WTC11 (cell line): ENCODE measurements around the gene C6orf120. TPM values are rescaled to one million over a fixed set of nuclear protein-coding genes. Genes with fewer than 3 reads are reported as not detected.

Experiments
- ATAC-seq: fragments of 200-7000 bp; cut with Tn5 transposase; 2 replicates; pipeline ENCODE4 v1.10.0; 2021; ENCODE audit warnings: mild to moderate bottlenecking, moderate library complexity
- CTCF ChIA-PET: fragments of 300-600 bp; sonication (Branson Sonifier 250); formaldehyde crosslinking; loops from one replicate; lab custom pipeline; 2021; ENCODE audit warnings: antibody characterized with exemption; lab: Charles Lee
- POLR2A ChIA-PET: fragments of 350-600 bp; sonication (Branson Sonifier 250); formaldehyde crosslinking; loops from one replicate; lab custom pipeline; 2021; ENCODE audit warnings: antibody characterized with exemption; lab: Charles Lee
- DNase-seq: peaks from one replicate; pipeline ENCODE4 v3.0.0; 2021; ENCODE audit warnings: low spot score
- H3K27ac Mint-ChIP-seq: 2 replicates; pipeline ENCODE4 v1.8.0; 2021; ENCODE audit warnings: mixed read lengths
- H3K27me3 Mint-ChIP-seq: 2 replicates; pipeline ENCODE4 v1.8.0; 2021; ENCODE audit warnings: low read depth, mild to moderate bottlenecking, moderate library complexity, mixed read lengths
- H3K36me3 Mint-ChIP-seq: 2 replicates; pipeline ENCODE4 v1.8.0; 2021; ENCODE audit warnings: mixed read lengths
- H3K4me1 Mint-ChIP-seq: 2 replicates; pipeline ENCODE4 v1.8.0; 2022; ENCODE audit warnings: mixed read lengths
- H3K4me3 Mint-ChIP-seq: 2 replicates; pipeline ENCODE4 v1.8.0; 2021; ENCODE audit warnings: mild to moderate bottlenecking, moderate library complexity, mixed read lengths
- H3K9me3 Mint-ChIP-seq: 2 replicates; pipeline ENCODE4 v1.8.0; 2021; ENCODE audit warnings: mixed read lengths
- CBFB ChIP-seq: sonication (generic); formaldehyde crosslinking; IDR thresholded peaks from 2 replicates; pipeline ENCODE4 v1.8.1; 2022; ENCODE audit warnings: mild to moderate bottlenecking, low read depth, missing genetic modification reagents
- CTCF ChIP-seq: fragments of 200-600 bp; IDR thresholded peaks from 2 replicates; pipeline ENCODE4 v1.8.0; 2022; ENCODE audit warnings: antibody characterized with exemption
- JAZF1 ChIP-seq: fragments of 250-450 bp; sonication (Bioruptor Pico); IDR thresholded peaks from 2 replicates; pipeline ENCODE4 v1.9.0; 2021; ENCODE audit warnings: moderate library complexity, mild to moderate bottlenecking, inconsistent platforms
- MXD4 ChIP-seq: fragments of 250-450 bp; sonication (Bioruptor Pico); IDR thresholded peaks from 2 replicates; pipeline ENCODE4 v1.8.0; 2021; ENCODE audit warnings: mild to moderate bottlenecking, moderate library complexity, borderline replicate concordance
- SMAD4 ChIP-seq: sonication (generic); formaldehyde crosslinking; IDR thresholded peaks from 2 replicates; pipeline ENCODE4 v1.8.0; 2022; ENCODE audit warnings: mild to moderate bottlenecking, missing genetic modification reagents
- TCF7 ChIP-seq: sonication (generic); formaldehyde crosslinking; IDR thresholded peaks from 2 replicates; pipeline ENCODE4 v1.8.0; 2022; ENCODE audit warnings: mild to moderate bottlenecking, low read depth, missing genetic modification reagents, moderate library complexity
- TEAD1 ChIP-seq: sonication (generic); formaldehyde crosslinking; IDR thresholded peaks from 2 replicates; pipeline ENCODE4 v1.8.0; 2022; ENCODE audit warnings: mild to moderate bottlenecking, missing genetic modification reagents
- ZBTB43 ChIP-seq: sonication (generic); formaldehyde crosslinking; IDR thresholded peaks from 2 replicates; pipeline ENCODE4 v1.8.1; 2023; ENCODE audit warnings: mild to moderate bottlenecking, missing genetic modification reagents
- total RNA-seq: library from RNA; stranded (reverse); gene quantifications from 3 replicates; pipeline ENCODE4 v1.2.3, GENCODE V29; 2021
- TF ChIP-seq, protein P1 (sequence below): sonication (generic); formaldehyde crosslinking; IDR thresholded peaks from 2 replicates; pipeline ENCODE4 v1.8.1; 2023; ENCODE audit warnings: mild to moderate bottlenecking, moderate library complexity, missing genetic modification reagents
- TF ChIP-seq, protein P2 (sequence below): sonication (generic); formaldehyde crosslinking; IDR thresholded peaks from 2 replicates; pipeline ENCODE4 v1.8.0; 2022; ENCODE audit warnings: missing genetic modification reagents
- TF ChIP-seq, protein P3 (sequence below): sonication (generic); formaldehyde crosslinking; IDR thresholded peaks from 2 replicates; pipeline ENCODE4 v1.8.0; 2022; ENCODE audit warnings: mild to moderate bottlenecking, missing genetic modification reagents
- TF ChIP-seq, protein P4 (sequence below): sonication (generic); formaldehyde crosslinking; IDR thresholded peaks from 2 replicates; pipeline ENCODE4 v1.8.0; 2023; ENCODE audit warnings: mild to moderate bottlenecking, missing genetic modification reagents

C6orf120 gene
- total RNA-seq, 1 experiment from 2014 or later = 34.5 TPM

- no peak for DNase-seq
- TF ChIP-seq, protein P1, sequence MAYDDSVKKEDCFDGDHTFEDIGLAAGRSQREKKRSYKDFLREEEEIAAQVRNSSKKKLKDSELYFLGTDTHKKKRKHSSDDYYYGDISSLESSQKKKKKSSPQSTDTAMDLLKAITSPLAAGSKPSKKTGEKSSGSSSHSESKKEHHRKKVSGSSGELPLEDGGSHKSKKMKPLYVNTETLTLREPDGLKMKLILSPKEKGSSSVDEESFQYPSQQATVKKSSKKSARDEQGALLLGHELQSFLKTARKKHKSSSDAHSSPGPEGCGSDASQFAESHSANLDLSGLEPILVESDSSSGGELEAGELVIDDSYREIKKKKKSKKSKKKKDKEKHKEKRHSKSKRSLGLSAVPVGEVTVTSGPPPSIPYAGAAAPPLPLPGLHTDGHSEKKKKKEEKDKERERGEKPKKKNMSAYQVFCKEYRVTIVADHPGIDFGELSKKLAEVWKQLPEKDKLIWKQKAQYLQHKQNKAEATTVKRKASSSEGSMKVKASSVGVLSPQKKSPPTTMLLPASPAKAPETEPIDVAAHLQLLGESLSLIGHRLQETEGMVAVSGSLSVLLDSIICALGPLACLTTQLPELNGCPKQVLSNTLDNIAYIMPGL (CRISPR knock-in tag) = no peak
- TF ChIP-seq SMAD4 (CRISPR knock-in tag) = no peak
- TF ChIP-seq, protein P2, sequence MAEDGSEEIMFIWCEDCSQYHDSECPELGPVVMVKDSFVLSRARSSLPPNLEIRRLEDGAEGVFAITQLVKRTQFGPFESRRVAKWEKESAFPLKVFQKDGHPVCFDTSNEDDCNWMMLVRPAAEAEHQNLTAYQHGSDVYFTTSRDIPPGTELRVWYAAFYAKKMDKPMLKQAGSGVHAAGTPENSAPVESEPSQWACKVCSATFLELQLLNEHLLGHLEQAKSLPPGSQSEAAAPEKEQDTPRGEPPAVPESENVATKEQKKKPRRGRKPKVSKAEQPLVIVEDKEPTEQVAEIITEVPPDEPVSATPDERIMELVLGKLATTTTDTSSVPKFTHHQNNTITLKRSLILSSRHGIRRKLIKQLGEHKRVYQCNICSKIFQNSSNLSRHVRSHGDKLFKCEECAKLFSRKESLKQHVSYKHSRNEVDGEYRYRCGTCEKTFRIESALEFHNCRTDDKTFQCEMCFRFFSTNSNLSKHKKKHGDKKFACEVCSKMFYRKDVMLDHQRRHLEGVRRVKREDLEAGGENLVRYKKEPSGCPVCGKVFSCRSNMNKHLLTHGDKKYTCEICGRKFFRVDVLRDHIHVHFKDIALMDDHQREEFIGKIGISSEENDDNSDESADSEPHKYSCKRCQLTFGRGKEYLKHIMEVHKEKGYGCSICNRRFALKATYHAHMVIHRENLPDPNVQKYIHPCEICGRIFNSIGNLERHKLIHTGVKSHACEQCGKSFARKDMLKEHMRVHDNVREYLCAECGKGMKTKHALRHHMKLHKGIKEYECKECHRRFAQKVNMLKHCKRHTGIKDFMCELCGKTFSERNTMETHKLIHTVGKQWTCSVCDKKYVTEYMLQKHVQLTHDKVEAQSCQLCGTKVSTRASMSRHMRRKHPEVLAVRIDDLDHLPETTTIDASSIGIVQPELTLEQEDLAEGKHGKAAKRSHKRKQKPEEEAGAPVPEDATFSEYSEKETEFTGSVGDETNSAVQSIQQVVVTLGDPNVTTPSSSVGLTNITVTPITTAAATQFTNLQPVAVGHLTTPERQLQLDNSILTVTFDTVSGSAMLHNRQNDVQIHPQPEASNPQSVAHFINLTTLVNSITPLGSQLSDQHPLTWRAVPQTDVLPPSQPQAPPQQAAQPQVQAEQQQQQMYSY (CRISPR knock-in tag) = no peak
- TF ChIP-seq, protein P3, sequence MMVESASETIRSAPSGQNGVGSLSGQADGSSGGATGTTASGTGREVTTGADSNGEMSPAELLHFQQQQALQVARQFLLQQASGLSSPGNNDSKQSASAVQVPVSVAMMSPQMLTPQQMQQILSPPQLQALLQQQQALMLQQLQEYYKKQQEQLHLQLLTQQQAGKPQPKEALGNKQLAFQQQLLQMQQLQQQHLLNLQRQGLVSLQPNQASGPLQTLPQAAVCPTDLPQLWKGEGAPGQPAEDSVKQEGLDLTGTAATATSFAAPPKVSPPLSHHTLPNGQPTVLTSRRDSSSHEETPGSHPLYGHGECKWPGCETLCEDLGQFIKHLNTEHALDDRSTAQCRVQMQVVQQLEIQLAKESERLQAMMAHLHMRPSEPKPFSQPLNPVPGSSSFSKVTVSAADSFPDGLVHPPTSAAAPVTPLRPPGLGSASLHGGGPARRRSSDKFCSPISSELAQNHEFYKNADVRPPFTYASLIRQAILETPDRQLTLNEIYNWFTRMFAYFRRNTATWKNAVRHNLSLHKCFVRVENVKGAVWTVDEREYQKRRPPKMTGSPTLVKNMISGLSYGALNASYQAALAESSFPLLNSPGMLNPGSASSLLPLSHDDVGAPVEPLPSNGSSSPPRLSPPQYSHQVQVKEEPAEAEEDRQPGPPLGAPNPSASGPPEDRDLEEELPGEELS = no peak
- TF ChIP-seq, all 79 proteins: peak for 0
- Mint-ChIP-seq H3K9me3 (no peaks in the 10 kb centered on the region; the same call in 1 of the 2 replicates), H3K27me3 (peaks cover 8% of the 10 kb centered on the region), H3K4me3 (no peak overlapping the region), H3K4me1 (peaks cover 17% of the 10 kb centered on the region), H3K27ac (no peak overlapping the region), H3K36me3 (no peaks in the 10 kb centered on the region)
- POLR2A ChIA-PET = no interaction called here
- no peak for ATAC-seq
- CTCF ChIA-PET = no interaction called here
Observed at GRCh38 chr6:169729961-169730360, 28.0 kb downstream of the C6orf120 start.

GRCh38 chr6:169738204-169738975 is 36.5 kb downstream of the C6orf120 start:
- H3K4me3 Mint-ChIP-seq = no peak overlapping the region
- ChIA-PET POLR2A (no interaction called here), CTCF (no interaction called here)
- H3K36me3 Mint-ChIP-seq = no peaks in the 10 kb centered on the region
- no peak for DNase-seq
- peaks cover 5% of the 10 kb centered on the region for H3K4me1 Mint-ChIP-seq
- no peaks in the 10 kb centered on the region; the same call in 1 of the 2 replicates for H3K9me3 Mint-ChIP-seq
- H3K27me3 Mint-ChIP-seq = peaks cover 14% of the 10 kb centered on the region
- ATAC-seq = peak; percentile 51; the same call in 1 of the 2 replicates
- H3K27ac Mint-ChIP-seq = no peak overlapping the region
- TF ChIP-seq SMAD4 (CRISPR knock-in tag) (no peak), TEAD1 (CRISPR knock-in tag) (no peak), CBFB (CRISPR knock-in tag) (no peak), ZBTB43 (no peak), JAZF1 (CRISPR knock-in tag) (no peak), MXD4 (CRISPR knock-in tag) (no peak), TCF7 (no peak), CTCF (no peak)
- TF ChIP-seq, protein P2 (CRISPR knock-in tag) = no peak
- TF ChIP-seq, protein P1 (CRISPR knock-in tag) = no peak
- TF ChIP-seq, protein P4, sequence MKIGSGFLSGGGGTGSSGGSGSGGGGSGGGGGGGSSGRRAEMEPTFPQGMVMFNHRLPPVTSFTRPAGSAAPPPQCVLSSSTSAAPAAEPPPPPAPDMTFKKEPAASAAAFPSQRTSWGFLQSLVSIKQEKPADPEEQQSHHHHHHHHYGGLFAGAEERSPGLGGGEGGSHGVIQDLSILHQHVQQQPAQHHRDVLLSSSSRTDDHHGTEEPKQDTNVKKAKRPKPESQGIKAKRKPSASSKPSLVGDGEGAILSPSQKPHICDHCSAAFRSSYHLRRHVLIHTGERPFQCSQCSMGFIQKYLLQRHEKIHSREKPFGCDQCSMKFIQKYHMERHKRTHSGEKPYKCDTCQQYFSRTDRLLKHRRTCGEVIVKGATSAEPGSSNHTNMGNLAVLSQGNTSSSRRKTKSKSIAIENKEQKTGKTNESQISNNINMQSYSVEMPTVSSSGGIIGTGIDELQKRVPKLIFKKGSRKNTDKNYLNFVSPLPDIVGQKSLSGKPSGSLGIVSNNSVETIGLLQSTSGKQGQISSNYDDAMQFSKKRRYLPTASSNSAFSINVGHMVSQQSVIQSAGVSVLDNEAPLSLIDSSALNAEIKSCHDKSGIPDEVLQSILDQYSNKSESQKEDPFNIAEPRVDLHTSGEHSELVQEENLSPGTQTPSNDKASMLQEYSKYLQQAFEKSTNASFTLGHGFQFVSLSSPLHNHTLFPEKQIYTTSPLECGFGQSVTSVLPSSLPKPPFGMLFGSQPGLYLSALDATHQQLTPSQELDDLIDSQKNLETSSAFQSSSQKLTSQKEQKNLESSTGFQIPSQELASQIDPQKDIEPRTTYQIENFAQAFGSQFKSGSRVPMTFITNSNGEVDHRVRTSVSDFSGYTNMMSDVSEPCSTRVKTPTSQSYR (CRISPR knock-in tag) = no peak
